ENCODE data around the gene HDAC4. TPM values are rescaled to one million over a fixed set of nuclear protein-coding genes. Genes with fewer than 3 reads are reported as not detected.

Gene HDAC4
- total and polyA plus RNA-seq, 10 of the 15 experiments (the other 5 are each of a cell fraction or from before 2014, with no cell fraction given), result 0.22 to 15.7 (median 4.8) TPM

GRCh38 chr2:239206851-239207250 is 194.0 kb downstream of the HDAC4 start:
- ChIA-PET CTCF (interaction anchor here (0.7 kb wide), 1 partner anchor 29 kb away, joined by 3 read pairs; no protein-coding TSS in a partner anchor), SMC1A (ENCODE audit: uncharacterized antibody, unreplicated experiment) (no interaction called here), POLR2A (no interaction called here), RAD21 (ENCODE audit: unreplicated experiment) (no interaction called here)
- no peaks in the 10 kb centered on the region for H4K20me1 ChIP-seq (ENCODE audit: control insufficient read depth, insufficient read depth)
- H3K36me3 ChIP-seq (ENCODE audit: control insufficient read depth in 2 of 2, insufficient read depth in 2 of 2, low read length in 1 of 2), result no peaks in the 10 kb centered on the region
- WGBS (ENCODE audit: insufficient coverage, insufficient replicate concordance, low lambda C conversion rate, missing lambda C conversion rate), result 69% methylated on average over 3 of the region's 3 CpGs
- H3K4me3 ChIP-seq, result no peak overlapping the region
- H3K4me2 ChIP-seq (ENCODE audit: control insufficient read depth, insufficient read depth), result no peak overlapping the region
- BruUV-seq (replicated peaks), result no TSS peak
- ATAC-seq, result no peak
- no peaks in the 10 kb centered on the region for H3K27me3 ChIP-seq (replicated peaks in 1 of 2; ENCODE audit: control insufficient read depth in 2 of 2, insufficient read depth in 2 of 2, low read length in 1 of 2)
- no peak overlapping the region for H2AFZ ChIP-seq (ENCODE audit: control insufficient read depth, low read depth, low read length)
- no peak overlapping the region for H3K27ac ChIP-seq (ENCODE audit: control insufficient read depth, insufficient read depth)
- intact Hi-C loops (cut with micrococcal nuclease; ENCODE audit: unreplicated experiment) (no loop called here), in situ Hi-C loops (cut with MboI) (no loop called here)
- H3K79me2 ChIP-seq (ENCODE audit: control insufficient read depth, insufficient read depth, low read length), result no peaks in the 10 kb centered on the region
- H3K9me3 ChIP-seq (replicated peaks; ENCODE audit: control insufficient read depth, insufficient read depth, low read length), result no peaks in the 10 kb centered on the region
- FAIRE-seq, result no peak
- H3K4me1 ChIP-seq (ENCODE audit: control insufficient read depth, insufficient read depth, low read length), result no peaks in the 10 kb centered on the region
- H3K9ac ChIP-seq (ENCODE audit: control insufficient read depth, insufficient read depth, low read length), result no peak overlapping the region
- DNase-seq (ENCODE audit: low read depth, low spot score), result no peak
- TF ChIP-seq USF1 (IDR thresholded peaks at IDR 0.05; ENCODE audit: borderline replicate concordance, extremely low read length, insufficient read depth, low read depth, low read length) (no peak), SUPT20H (IDR thresholded peaks at IDR 0.05; ENCODE audit: borderline replicate concordance, control insufficient read depth, low read depth, low read length) (no peak), GABPA (IDR thresholded peaks at IDR 0.05; ENCODE audit: low read depth) (no peak), NFXL1 (IDR thresholded peaks at IDR 0.05; ENCODE audit: borderline replicate concordance) (no peak), SMAD5 (IDR thresholded peaks at IDR 0.05; ENCODE audit: low read depth) (no peak), SIX5 (IDR thresholded peaks at IDR 0.05; ENCODE audit: low read depth, low read length, severe bottlenecking) (no peak), HCFC1 (IDR thresholded peaks at IDR 0.05; ENCODE audit: low read length) (no peak), ZNF217 (IDR thresholded peaks at IDR 0.05) (no peak), BRCA1 (IDR thresholded peaks at IDR 0.05; ENCODE audit: low read depth, low read length) (no peak), TCF7 (IDR thresholded peaks at IDR 0.05; ENCODE audit: borderline replicate concordance) (no peak), YBX1 (IDR thresholded peaks at IDR 0.05) (no peak), IRF3 (IDR thresholded peaks at IDR 0.05) (no peak), ZNF592 (IDR thresholded peaks at IDR 0.05) (no peak), NRF1 (conservative IDR thresholded peaks at IDR 0.05; ENCODE audit: low read depth, low read length) (no peak), TCF12 (IDR thresholded peaks at IDR 0.05; ENCODE audit: low read depth, low read length) (no peak), PML (IDR thresholded peaks at IDR 0.05; ENCODE audit: low read length) (no peak)
- TF ChIP-seq, protein P1, sequence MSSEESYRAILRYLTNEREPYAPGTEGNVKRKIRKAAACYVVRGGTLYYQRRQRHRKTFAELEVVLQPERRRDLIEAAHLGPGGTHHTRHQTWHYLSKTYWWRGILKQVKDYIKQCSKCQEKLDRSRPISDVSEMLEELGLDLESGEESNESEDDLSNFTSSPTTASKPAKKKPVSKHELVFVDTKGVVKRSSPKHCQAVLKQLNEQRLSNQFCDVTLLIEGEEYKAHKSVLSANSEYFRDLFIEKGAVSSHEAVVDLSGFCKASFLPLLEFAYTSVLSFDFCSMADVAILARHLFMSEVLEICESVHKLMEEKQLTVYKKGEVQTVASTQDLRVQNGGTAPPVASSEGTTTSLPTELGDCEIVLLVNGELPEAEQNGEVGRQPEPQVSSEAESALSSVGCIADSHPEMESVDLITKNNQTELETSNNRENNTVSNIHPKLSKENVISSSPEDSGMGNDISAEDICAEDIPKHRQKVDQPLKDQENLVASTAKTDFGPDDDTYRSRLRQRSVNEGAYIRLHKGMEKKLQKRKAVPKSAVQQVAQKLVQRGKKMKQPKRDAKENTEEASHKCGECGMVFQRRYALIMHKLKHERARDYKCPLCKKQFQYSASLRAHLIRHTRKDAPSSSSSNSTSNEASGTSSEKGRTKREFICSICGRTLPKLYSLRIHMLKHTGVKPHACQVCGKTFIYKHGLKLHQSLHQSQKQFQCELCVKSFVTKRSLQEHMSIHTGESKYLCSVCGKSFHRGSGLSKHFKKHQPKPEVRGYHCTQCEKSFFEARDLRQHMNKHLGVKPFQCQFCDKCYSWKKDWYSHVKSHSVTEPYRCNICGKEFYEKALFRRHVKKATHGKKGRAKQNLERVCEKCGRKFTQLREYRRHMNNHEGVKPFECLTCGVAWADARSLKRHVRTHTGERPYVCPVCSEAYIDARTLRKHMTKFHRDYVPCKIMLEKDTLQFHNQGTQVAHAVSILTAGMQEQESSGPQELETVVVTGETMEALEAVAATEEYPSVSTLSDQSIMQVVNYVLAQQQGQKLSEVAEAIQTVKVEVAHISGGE (CRISPR knock-in tag; IDR thresholded peaks at IDR 0.05), result no peak

All from GM12878 (cell line).